Measurements from ENCODE around the gene ANGEL2.
"Not testable (repeated sequence)": the region's sequence is repeated elsewhere in the genome, so short reads cannot be mapped to it uniquely, and the experiment has no call there.

The ANGEL2 gene

GRCh38 chr1:213015099-213016050 lies at the start of gene ANGEL2:
ANGEL2 (minus strand) TSS chr1:213015867; CDS start chr1:213015671, 196 bp downstream.
- peak; percentile 90 for DNase-seq (ENCODE audit: low read depth, low spot score)

GRCh38 chr1:213061263-213061662 lies 45.6 kb upstream of the ANGEL2 start:
- no peak for DNase-seq (ENCODE audit: low read depth, low spot score)

- no peak for DNase-seq (ENCODE audit: low read depth, low spot score)
Observed at GRCh38 chr1:213060836-213061235, 45.2 kb upstream of the ANGEL2 start.

- no peak for DNase-seq (ENCODE audit: low read depth, low spot score)
Observed at GRCh38 chr1:213057264-213058059, 41.8 kb upstream of the ANGEL2 start.

- DNase-seq (ENCODE audit: low read depth, low spot score) = no peak
Observed at GRCh38 chr1:213055767-213056166, 40.1 kb upstream of the ANGEL2 start.

- DNase-seq (ENCODE audit: low read depth, low spot score) = no peak
Observed at GRCh38 chr1:213054733-213055591, 39.3 kb upstream of the ANGEL2 start.

GRCh38 chr1:213054142-213054541 lies 38.5 kb upstream of the ANGEL2 start:
- no peak for DNase-seq (ENCODE audit: low read depth, low spot score)

GRCh38 chr1:213053455-213053854 lies 37.8 kb upstream of the ANGEL2 start:
- DNase-seq (ENCODE audit: low read depth, low spot score) = no peak

GRCh38 chr1:213051881-213052202 lies 36.2 kb upstream of the ANGEL2 start:
- DNase-seq (ENCODE audit: low read depth, low spot score) = no peak

GRCh38 chr1:213051127-213051880 lies 35.6 kb upstream of the ANGEL2 start, which contains the start of gene RPS6KC1:
RPS6KC1 (plus strand) TSS chr1:213051241; CDS start chr1:213051405, 164 bp downstream.
- peak; percentile 59 for DNase-seq (ENCODE audit: low read depth, low spot score)

GRCh38 chr1:213050745-213051126 lies 35.1 kb upstream of the ANGEL2 start:
- DNase-seq (ENCODE audit: low read depth, low spot score) = no peak

- DNase-seq (ENCODE audit: low read depth, low spot score) = no peak
Observed at GRCh38 chr1:213049232-213049631, 33.6 kb upstream of the ANGEL2 start.

- not testable (repeated sequence) for DNase-seq (ENCODE audit: low read depth, low spot score)
Observed at GRCh38 chr1:213045321-213046226, 29.9 kb upstream of the ANGEL2 start.

- DNase-seq (ENCODE audit: low read depth, low spot score) = no peak
Observed at GRCh38 chr1:213041443-213041842, 25.8 kb upstream of the ANGEL2 start.

GRCh38 chr1:213035573-213035972 lies 19.9 kb upstream of the ANGEL2 start:
- DNase-seq (ENCODE audit: low read depth, low spot score) = no peak

GRCh38 chr1:213034713-213035112 lies 19.0 kb upstream of the ANGEL2 start:
- no peak for DNase-seq (ENCODE audit: low read depth, low spot score)

- DNase-seq (ENCODE audit: low read depth, low spot score) = no peak
Observed at GRCh38 chr1:213032651-213033050, 17.0 kb upstream of the ANGEL2 start.

- not testable (repeated sequence) for DNase-seq (ENCODE audit: low read depth, low spot score)
Observed at GRCh38 chr1:213027024-213027423, 11.4 kb upstream of the ANGEL2 start.

- DNase-seq (ENCODE audit: low read depth, low spot score) = no peak
Observed at GRCh38 chr1:213020016-213020415, 4.3 kb upstream of the ANGEL2 start.

- DNase-seq (ENCODE audit: low read depth, low spot score) = no peak
Observed at GRCh38 chr1:213019450-213019849, 3.8 kb upstream of the ANGEL2 start.
